Loucy (cell line): ENCODE measurements around the gene RALB.

Source experiments
- H2AFZ ChIP-seq: fragments of 200-600 bp; sonication (generic); 2 replicates; pipeline ENCODE4 v1.6.0; 2016; ENCODE audit warnings: antibody characterized with exemption, mild to moderate bottlenecking, low read length, moderate library complexity
- H3F3A ChIP-seq: fragments of 200-600 bp; 2 replicates; pipeline ENCODE4 v1.6.0; 2016; ENCODE audit warnings: antibody characterized with exemption, low read depth, mild to moderate bottlenecking
- H3K27me3 ChIP-seq: fragments of 200-600 bp; sonication (generic); 2 replicates; pipeline ENCODE4 v1.6.1; 2014; ENCODE audit warnings: low read length, mild to moderate bottlenecking; ENCODE audit not compliant: insufficient read depth, poor library complexity, severe bottlenecking
- H3K36me3 ChIP-seq: fragments of 200-600 bp; sonication (generic); 2 replicates; pipeline ENCODE4 v1.6.1; 2016; ENCODE audit warnings: low read length; ENCODE audit not compliant: insufficient read depth
- H3K4me1 ChIP-seq: fragments of 200-600 bp; sonication (generic); 2 replicates; pipeline ENCODE4 v1.5.1; 2014; ENCODE audit warnings: low read length, mild to moderate bottlenecking; ENCODE audit not compliant: insufficient read depth, poor library complexity, severe bottlenecking
- H3K4me2 ChIP-seq: fragments of 200-600 bp; sonication (generic); 2 replicates; pipeline ENCODE4 v1.6.0; 2014; ENCODE audit warnings: antibody characterized with exemption, low read length, low read depth, mild to moderate bottlenecking; ENCODE audit not compliant: poor library complexity, severe bottlenecking
- H3K4me3 ChIP-seq: fragments of 200-600 bp; sonication (generic); 2 replicates; pipeline ENCODE4 v1.5.1; 2014; ENCODE audit warnings: low read length, mild to moderate bottlenecking, mixed read lengths; ENCODE audit not compliant: poor library complexity, severe bottlenecking
- H3K79me2 ChIP-seq: fragments of 200-600 bp; sonication (generic); 2 replicates; pipeline ENCODE4 v1.6.1; 2014; ENCODE audit warnings: low read length; ENCODE audit not compliant: insufficient read depth
- H3K9ac ChIP-seq: fragments of 200-600 bp; sonication (generic); 2 replicates; pipeline ENCODE4 v1.6.0; 2014; ENCODE audit warnings: mild to moderate bottlenecking, low read depth, low read length, moderate library complexity; ENCODE audit not compliant: poor library complexity, severe bottlenecking
- H3K9me2 ChIP-seq: fragments of 200-600 bp; sonication (generic); replicated peaks from 2 replicates; pipeline ENCODE4 v1.6.1; 2016; ENCODE audit warnings: low read depth, low read length, mixed read lengths
- H3K9me3 ChIP-seq: fragments of 200-600 bp; sonication (generic); 2 replicates; pipeline ENCODE4 v1.6.1; 2014; ENCODE audit warnings: mild to moderate bottlenecking, antibody characterized with exemption, low read length, low read depth; ENCODE audit not compliant: insufficient read depth
- H4K20me1 ChIP-seq: fragments of 200-600 bp; sonication (generic); 2 replicates; pipeline ENCODE4 v1.6.0; 2014; ENCODE audit warnings: antibody characterized with exemption, low read length, mild to moderate bottlenecking; ENCODE audit not compliant: insufficient read depth, poor library complexity, severe bottlenecking
- CTCF ChIP-seq: fragments of 200-600 bp; sonication (generic); conservative IDR thresholded peaks from 2 replicates; pipeline ENCODE4 v1.5.1; 2014; ENCODE audit warnings: mild to moderate bottlenecking, antibody characterized with exemption, low read length
- EZH2phosphoT487 ChIP-seq: fragments of 200-600 bp; IDR thresholded peaks from 2 replicates; pipeline ENCODE4 v1.6.1; 2018; ENCODE audit warnings: antibody characterized with exemption, mild to moderate bottlenecking, moderate library complexity, borderline replicate concordance

Gene RALB

GRCh38 chr2:120225549-120226065 is 27.0 kb upstream of the RALB start:
- H3K4me3 ChIP-seq = no peak overlapping the region
- H3K36me3 ChIP-seq = no peaks in the 10 kb centered on the region
- no peaks in the 10 kb centered on the region for H3K9me2 ChIP-seq
- H2AFZ ChIP-seq = no peak overlapping the region
- peaks cover 9% of the 10 kb centered on the region for H4K20me1 ChIP-seq
- TF ChIP-seq CTCF = no peak
- TF ChIP-seq EZH2phosphoT487 = no peak
- H3K4me2 ChIP-seq = no peak overlapping the region
- no peaks in the 10 kb centered on the region for H3F3A ChIP-seq
- no peak overlapping the region for H3K9ac ChIP-seq
- H3K79me2 ChIP-seq = peaks cover 25% of the 10 kb centered on the region
- peaks cover 42% of the 10 kb centered on the region for H3K4me1 ChIP-seq
- H3K9me3 ChIP-seq = no peaks in the 10 kb centered on the region
- H3K27me3 ChIP-seq = no peaks in the 10 kb centered on the region

- TF ChIP-seq CTCF = no peak
- TF ChIP-seq EZH2phosphoT487 = no peak
- no peak overlapping the region for H3K4me3 ChIP-seq
- no peaks in the 10 kb centered on the region for H3K9me3 ChIP-seq
- H3K9me2 ChIP-seq = no peaks in the 10 kb centered on the region
- peaks cover 35% of the 10 kb centered on the region for H3K4me1 ChIP-seq
- no peaks in the 10 kb centered on the region for H3K36me3 ChIP-seq
- H3K27me3 ChIP-seq = no peaks in the 10 kb centered on the region
- H4K20me1 ChIP-seq = peaks cover 3% of the 10 kb centered on the region
- H3F3A ChIP-seq = no peaks in the 10 kb centered on the region
- no peak overlapping the region for H3K4me2 ChIP-seq
- H3K9ac ChIP-seq = no peak overlapping the region
- no peak overlapping the region for H2AFZ ChIP-seq
- H3K79me2 ChIP-seq = peaks cover 18% of the 10 kb centered on the region
These were observed 26.3 kb upstream of the RALB start for GRCh38 chr2:120226316-120226715.

GRCh38 chr2:120227111-120227991 is 25.3 kb upstream of the RALB start:
- H3K79me2 ChIP-seq = peaks cover 8% of the 10 kb centered on the region
- no peaks in the 10 kb centered on the region for H4K20me1 ChIP-seq
- no peaks in the 10 kb centered on the region for H3K27me3 ChIP-seq
- H2AFZ ChIP-seq = peak overlapping the region; percentile 20; the same call in 1 of the 2 replicates
- H3K4me2 ChIP-seq = peak overlapping the region; percentile 11
- peaks cover 25% of the 10 kb centered on the region for H3K4me1 ChIP-seq
- no peak overlapping the region for H3K9ac ChIP-seq
- no peaks in the 10 kb centered on the region for H3F3A ChIP-seq
- H3K4me3 ChIP-seq = no peak overlapping the region
- H3K9me3 ChIP-seq = no peaks in the 10 kb centered on the region
- H3K9me2 ChIP-seq = no peaks in the 10 kb centered on the region
- TF ChIP-seq CTCF (no peak), EZH2phosphoT487 (no peak)
- no peaks in the 10 kb centered on the region for H3K36me3 ChIP-seq
